Measurements from ENCODE around the gene ZNF33B.
"Not testable (repeated sequence)": the region's sequence is repeated elsewhere in the genome, so short reads cannot be mapped to it uniquely, and the experiment has no call there.

The ZNF33B gene

GRCh38 chr10:42574336-42574735 lies 64.0 kb downstream of the ZNF33B start:
- no peaks in the 10 kb centered on the region for H3K27me3 ChIP-seq (ENCODE audit: insufficient read depth, low read length, poor library complexity)
- H3K9ac ChIP-seq (ENCODE audit: low read depth, low read length): no peak overlapping the region
- no peak overlapping the region for H3K4me2 ChIP-seq (ENCODE audit: insufficient read depth, low read length)
- no peak for DNase-seq
- TF ChIP-seq EZH2 (IDR thresholded peaks at IDR 0.05; ENCODE audit: borderline replicate concordance, low read depth, low read length, severe bottlenecking) (no peak), CTCF (IDR thresholded peaks at IDR 0.05; ENCODE audit: borderline replicate concordance, extremely low read depth, low read length, poor library complexity, severe bottlenecking) (no peak)
- H3K4me1 ChIP-seq (ENCODE audit: insufficient read depth, low read length): no peaks in the 10 kb centered on the region
- H3K36me3 ChIP-seq (ENCODE audit: insufficient read depth, low read length): no peaks in the 10 kb centered on the region
- ATAC-seq (ENCODE audit: insufficient read depth, low read depth): no peak
- no peak overlapping the region for H2AFZ ChIP-seq (ENCODE audit: low read depth, low read length)
- no peak overlapping the region for H3K4me3 ChIP-seq (ENCODE audit: low read depth in 1 of 2, low read length in 2 of 2)
- no peaks in the 10 kb centered on the region for H3K79me2 ChIP-seq (ENCODE audit: insufficient read depth, low read length)
- H3K9me3 ChIP-seq (ENCODE audit: insufficient read depth, low read length, severe bottlenecking): no peaks in the 10 kb centered on the region
- no peak overlapping the region for H3K27ac ChIP-seq (ENCODE audit: low read length)
- no peaks in the 10 kb centered on the region for H4K20me1 ChIP-seq (ENCODE audit: insufficient read depth, low read length)

DNA sequence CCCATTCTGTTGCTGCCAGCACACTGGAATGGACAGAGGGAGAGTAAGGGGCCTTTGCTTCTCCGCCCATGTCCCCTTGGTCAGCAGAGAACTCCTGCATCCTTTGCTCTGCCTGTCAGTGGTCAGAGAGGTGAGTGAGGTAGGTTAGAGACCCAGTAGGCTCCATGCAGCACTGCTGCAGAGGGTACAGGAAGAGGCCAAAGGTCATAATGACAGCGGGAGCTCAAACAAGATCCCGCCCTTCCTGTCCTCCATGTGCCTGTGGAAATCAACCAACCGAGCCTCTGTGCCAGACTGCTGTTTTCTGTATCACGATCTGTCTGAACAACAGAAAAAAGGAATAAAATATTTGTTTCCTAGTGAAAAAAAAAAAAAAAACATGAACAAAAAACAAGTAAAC lies 81.4 kb downstream of the ZNF33B start:
- no peak for TF ChIP-seq EZH2 (IDR thresholded peaks at IDR 0.05; ENCODE audit: borderline replicate concordance, low read depth, low read length, severe bottlenecking)
- TF ChIP-seq CTCF (IDR thresholded peaks at IDR 0.05; ENCODE audit: borderline replicate concordance, extremely low read depth, low read length, poor library complexity, severe bottlenecking): no peak
- H3K9me3 ChIP-seq (ENCODE audit: insufficient read depth, low read length, severe bottlenecking): no peaks in the 10 kb centered on the region
- no peaks in the 10 kb centered on the region for H4K20me1 ChIP-seq (ENCODE audit: insufficient read depth, low read length)
- no peak overlapping the region for H3K27ac ChIP-seq (ENCODE audit: low read length)
- H3K4me1 ChIP-seq (ENCODE audit: insufficient read depth, low read length): peaks cover 10% of the 10 kb centered on the region
- no peak overlapping the region for H3K4me3 ChIP-seq (ENCODE audit: low read depth in 1 of 2, low read length in 2 of 2)
- no peak for ATAC-seq (ENCODE audit: insufficient read depth, low read depth)
- H3K9ac ChIP-seq (ENCODE audit: low read depth, low read length): no peak overlapping the region
- H3K36me3 ChIP-seq (ENCODE audit: insufficient read depth, low read length): no peaks in the 10 kb centered on the region; the same call in 1 of the 2 replicates
- no peak overlapping the region for H2AFZ ChIP-seq (ENCODE audit: low read depth, low read length)
- no peak overlapping the region for H3K4me2 ChIP-seq (ENCODE audit: insufficient read depth, low read length)
- peaks cover 7% of the 10 kb centered on the region for H3K79me2 ChIP-seq (ENCODE audit: insufficient read depth, low read length)
- no peaks in the 10 kb centered on the region for H3K27me3 ChIP-seq (ENCODE audit: insufficient read depth, low read length, poor library complexity)
- DNase-seq: no peak

DNA sequence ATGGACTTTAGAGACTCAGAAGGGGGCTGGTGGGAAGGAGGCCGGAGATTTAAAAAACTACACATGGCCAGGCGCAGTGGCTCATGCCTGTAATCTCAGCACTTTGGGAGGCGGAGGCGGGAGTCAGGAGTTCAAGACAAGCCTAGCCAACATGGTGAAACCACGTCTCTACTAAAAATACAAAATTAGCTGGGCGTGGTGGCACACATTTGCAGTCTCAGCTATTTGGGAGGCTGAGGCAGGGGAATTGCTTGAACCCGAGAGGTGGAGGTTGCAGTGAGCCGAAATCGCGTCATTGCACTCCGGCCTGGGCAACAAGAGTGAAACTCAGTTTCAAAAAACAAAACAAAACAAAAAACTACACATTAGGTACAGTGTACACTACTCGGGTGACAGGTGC lies 84.8 kb downstream of the ZNF33B start:
- not testable (repeated sequence) for H4K20me1 ChIP-seq (ENCODE audit: insufficient read depth, low read length); H3K9ac ChIP-seq (ENCODE audit: low read depth, low read length); H3K27ac ChIP-seq (ENCODE audit: low read length); H3K27me3 ChIP-seq (ENCODE audit: insufficient read depth, low read length, poor library complexity); DNase-seq; H3K9me3 ChIP-seq (ENCODE audit: insufficient read depth, low read length, severe bottlenecking); ATAC-seq (ENCODE audit: insufficient read depth, low read depth)
- Histone ChIP-seq H3K4me2 (ENCODE audit: insufficient read depth, low read length) (peak overlapping the region; percentile 74), H3K79me2 (ENCODE audit: insufficient read depth, low read length) (peaks cover 37% of the 10 kb centered on the region), H2AFZ (ENCODE audit: low read depth, low read length) (peak overlapping the region; percentile 98), H3K4me3 (ENCODE audit: low read depth in 1 of 2, low read length in 2 of 2) (peak overlapping the region in 1 of 2 experiments; percentile 89; a peak in 2 of 4 replicates), H3K4me1 (ENCODE audit: insufficient read depth, low read length) (peaks cover 38% of the 10 kb centered on the region), H3K36me3 (ENCODE audit: insufficient read depth, low read length) (peaks cover 22% of the 10 kb centered on the region)

DNA sequence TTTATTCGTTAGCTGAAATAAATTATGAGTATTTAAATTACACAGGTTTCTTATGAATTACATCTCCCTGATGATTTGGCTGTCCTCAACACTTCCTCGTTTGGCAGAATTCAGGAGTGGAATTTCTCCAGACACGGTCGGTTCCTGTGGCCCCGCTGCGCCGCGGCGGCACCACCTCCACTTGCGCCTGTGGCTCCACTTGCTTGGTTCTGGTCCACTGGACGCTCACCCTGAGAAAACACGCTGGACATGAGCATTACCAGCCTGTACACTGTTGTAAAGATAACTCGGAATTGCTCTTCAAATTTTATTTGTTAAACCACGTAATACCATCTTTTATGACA lies 85.3 kb downstream of the ZNF33B start:
- H3K9ac ChIP-seq (ENCODE audit: low read depth, low read length): peak overlapping the region; percentile 73
- H3K4me1 ChIP-seq (ENCODE audit: insufficient read depth, low read length): peaks cover 38% of the 10 kb centered on the region
- H4K20me1 ChIP-seq (ENCODE audit: insufficient read depth, low read length): no peaks in the 10 kb centered on the region
- peaks cover 26% of the 10 kb centered on the region for H3K36me3 ChIP-seq (ENCODE audit: insufficient read depth, low read length)
- DNase-seq (no peak), ATAC-seq (ENCODE audit: insufficient read depth, low read depth) (no peak)
- H3K4me3 ChIP-seq (ENCODE audit: low read depth in 1 of 2, low read length in 2 of 2): peak overlapping the region; percentile 47 to 89; a peak in 3 of 4 replicates
- H3K79me2 ChIP-seq (ENCODE audit: insufficient read depth, low read length): peaks cover 42% of the 10 kb centered on the region
- H2AFZ ChIP-seq (ENCODE audit: low read depth, low read length): peak overlapping the region; percentile 98
- TF ChIP-seq CTCF (IDR thresholded peaks at IDR 0.05; ENCODE audit: borderline replicate concordance, extremely low read depth, low read length, poor library complexity, severe bottlenecking) (no peak), EZH2 (IDR thresholded peaks at IDR 0.05; ENCODE audit: borderline replicate concordance, low read depth, low read length, severe bottlenecking) (no peak)
- H3K9me3 ChIP-seq (ENCODE audit: insufficient read depth, low read length, severe bottlenecking): no peaks in the 10 kb centered on the region
- H3K27ac ChIP-seq (ENCODE audit: low read length): peak overlapping the region; percentile 83
- peak overlapping the region; percentile 74 for H3K4me2 ChIP-seq (ENCODE audit: insufficient read depth, low read length)
- H3K27me3 ChIP-seq (ENCODE audit: insufficient read depth, low read length, poor library complexity): no peaks in the 10 kb centered on the region

Measured in DND-41 (cell line).